Right atrium auricular region (tissue), 2 donors: Measurements from ENCODE around the gene TRIM10. TPM values are rescaled to one million over a fixed set of nuclear protein-coding genes. Genes with fewer than 3 reads are reported as not detected.

Source experiments
- DNase-seq: peaks from one replicate; pipeline ENCODE4 v3.0.0-alpha.2; 2019; ENCODE audit warnings: low spot score
- H3K27ac ChIP-seq, 2 donors: fragments of 200-600 bp; sonication (generic); 1 replicate in 1 of 2; 2 replicates in 1 of 2; pipeline ENCODE4 v1.5.1; 2016 to 2019
- H3K27me3 ChIP-seq, 2 donors: fragments of 200-600 bp; sonication (generic); one replicate each; pipeline versions ENCODE4 v1.5.1 to v1.6.0; 2017 to 2019
- H3K36me3 ChIP-seq: fragments of 200-600 bp; sonication (generic); one replicate; pipeline ENCODE4 v1.5.1; 2016
- H3K4me1 ChIP-seq, 2 donors: fragments of 200-600 bp; sonication (generic); one replicate each; pipeline versions ENCODE4 v1.5.1 to v1.6.0; 2017 to 2019
- H3K4me3 ChIP-seq, 2 donors: fragments of 200-600 bp; sonication (generic); 1 replicate in 1 of 2; 2 replicates in 1 of 2; pipeline ENCODE4 v1.5.1; 2017 to 2019; ENCODE audit warnings: mild to moderate bottlenecking in 1 of 2, moderate library complexity in 1 of 2
- H3K9me3 ChIP-seq, 2 donors: fragments of 200-600 bp; sonication (generic); one replicate each; pipeline ENCODE4 v1.5.1; 2019
- total RNA-seq, 2 donors: library from RNA; depleted of rRNA; stranded (reverse); fragments of >200 nt; gene quantifications; one replicate each; pipeline ENCODE4 v1.1.0, GENCODE V29; 2016
- TF ChIP-seq, protein P1 (sequence below), 2 donors: fragments of 200-600 bp; sonication (generic); IDR thresholded peaks; one replicate each; pipeline ENCODE4 v1.5.1; 2019; ENCODE audit warnings: antibody characterized with exemption in 2 of 2

TRIM10 gene
- total RNA-seq, 2 donors from 2014 or later: not detected

DNA sequence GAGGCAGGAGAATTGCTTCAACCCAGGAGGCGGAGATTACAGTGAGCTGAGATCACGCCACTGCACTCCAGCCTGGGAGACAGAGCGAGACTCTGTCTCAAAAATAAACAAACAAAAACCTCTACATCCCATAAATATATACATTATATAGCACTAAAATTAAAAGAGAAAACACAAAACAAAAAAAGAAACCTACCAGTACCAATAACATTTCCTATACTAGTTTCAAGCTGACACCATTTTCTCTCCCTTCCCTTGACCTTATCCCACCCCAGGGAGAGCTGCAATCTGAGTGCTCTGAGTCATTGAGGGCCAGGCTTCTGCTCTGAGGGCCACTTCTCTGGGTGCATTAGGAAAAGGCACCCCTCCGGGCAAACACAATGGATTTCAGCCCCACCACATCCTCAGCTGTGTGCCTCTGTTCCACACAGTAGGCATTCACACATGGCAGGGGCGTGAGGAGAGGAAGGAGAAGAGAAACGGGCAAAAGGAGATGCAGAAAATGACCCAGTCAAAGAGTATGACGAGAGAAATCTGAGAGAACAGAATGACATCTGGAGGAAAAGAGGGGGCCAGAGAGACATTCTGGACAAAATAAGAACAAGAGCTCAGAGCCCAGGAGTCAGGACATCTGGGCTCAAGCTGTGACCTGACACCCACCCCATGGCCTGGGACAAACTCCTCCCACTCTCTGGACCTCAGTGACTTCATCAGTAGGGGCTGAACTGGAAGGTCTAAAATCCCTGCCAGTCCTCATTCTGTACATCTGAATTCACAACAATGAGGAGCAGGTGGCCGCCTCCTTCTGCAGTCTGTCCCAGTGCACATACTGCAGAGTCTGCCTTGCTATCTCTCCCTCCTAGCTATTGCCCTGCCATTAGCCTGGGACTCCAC lies 34.0 kb upstream of the TRIM10 start:
- TF ChIP-seq, protein P1, sequence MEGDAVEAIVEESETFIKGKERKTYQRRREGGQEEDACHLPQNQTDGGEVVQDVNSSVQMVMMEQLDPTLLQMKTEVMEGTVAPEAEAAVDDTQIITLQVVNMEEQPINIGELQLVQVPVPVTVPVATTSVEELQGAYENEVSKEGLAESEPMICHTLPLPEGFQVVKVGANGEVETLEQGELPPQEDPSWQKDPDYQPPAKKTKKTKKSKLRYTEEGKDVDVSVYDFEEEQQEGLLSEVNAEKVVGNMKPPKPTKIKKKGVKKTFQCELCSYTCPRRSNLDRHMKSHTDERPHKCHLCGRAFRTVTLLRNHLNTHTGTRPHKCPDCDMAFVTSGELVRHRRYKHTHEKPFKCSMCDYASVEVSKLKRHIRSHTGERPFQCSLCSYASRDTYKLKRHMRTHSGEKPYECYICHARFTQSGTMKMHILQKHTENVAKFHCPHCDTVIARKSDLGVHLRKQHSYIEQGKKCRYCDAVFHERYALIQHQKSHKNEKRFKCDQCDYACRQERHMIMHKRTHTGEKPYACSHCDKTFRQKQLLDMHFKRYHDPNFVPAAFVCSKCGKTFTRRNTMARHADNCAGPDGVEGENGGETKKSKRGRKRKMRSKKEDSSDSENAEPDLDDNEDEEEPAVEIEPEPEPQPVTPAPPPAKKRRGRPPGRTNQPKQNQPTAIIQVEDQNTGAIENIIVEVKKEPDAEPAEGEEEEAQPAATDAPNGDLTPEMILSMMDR (IDR thresholded peaks at IDR 0.05): no peak
- Histone ChIP-seq H3K36me3 (peaks cover 55% of the 10 kb centered on the region), H3K27ac (no peak overlapping the region), H3K27me3 (no peaks in the 10 kb centered on the region), H3K4me3 (no peak overlapping the region), H3K9me3 (no peaks in the 10 kb centered on the region), H3K4me1 (no peaks in the 10 kb centered on the region)
- DNase-seq: no peak

- DNase-seq: no peak
- TF ChIP-seq, protein P1 (IDR thresholded peaks at IDR 0.05): no peak
- Histone ChIP-seq H3K27me3 (no peaks in the 10 kb centered on the region), H3K36me3 (peaks cover 49% of the 10 kb centered on the region), H3K4me1 (no peaks in the 10 kb centered on the region), H3K9me3 (no peaks in the 10 kb centered on the region), H3K27ac (no peak overlapping the region), H3K4me3 (no peak overlapping the region)
Observed at GRCh38 chr6:30192076-30192475, 31.1 kb upstream of the TRIM10 start.

- no peaks in the 10 kb centered on the region for H3K9me3 ChIP-seq
- no peak overlapping the region for H3K4me3 ChIP-seq
- H3K27ac ChIP-seq: no peak overlapping the region
- H3K27me3 ChIP-seq: no peaks in the 10 kb centered on the region
- TF ChIP-seq, protein P1 (IDR thresholded peaks at IDR 0.05): no peak
- H3K4me1 ChIP-seq: no peaks in the 10 kb centered on the region
- DNase-seq: no peak
- H3K36me3 ChIP-seq: peaks cover 34% of the 10 kb centered on the region
Observed at GRCh38 chr6:30188541-30188940, 27.5 kb upstream of the TRIM10 start.

GRCh38 chr6:30185846-30186484 lies 25.0 kb upstream of the TRIM10 start:
- Histone ChIP-seq H3K4me1 (no peaks in the 10 kb centered on the region), H3K9me3 (no peaks in the 10 kb centered on the region), H3K27ac (no peak overlapping the region), H3K4me3 (no peak overlapping the region), H3K36me3 (peaks cover 34% of the 10 kb centered on the region), H3K27me3 (no peaks in the 10 kb centered on the region)
- TF ChIP-seq, protein P1 (IDR thresholded peaks at IDR 0.05): no peak
- no peak for DNase-seq

- H3K27ac ChIP-seq: no peak overlapping the region
- no peak for DNase-seq
- peaks cover 0 to 7% of the 10 kb centered on the region in 2 donors for H3K9me3 ChIP-seq
- no peak overlapping the region for H3K4me3 ChIP-seq
- TF ChIP-seq, protein P1 (IDR thresholded peaks at IDR 0.05): no peak
- no peaks in the 10 kb centered on the region for H3K4me1 ChIP-seq
- H3K27me3 ChIP-seq: no peaks in the 10 kb centered on the region
- peaks cover 28% of the 10 kb centered on the region for H3K36me3 ChIP-seq
Observed at GRCh38 chr6:30184417-30185031, 23.5 kb upstream of the TRIM10 start.
